HG03103 (cell line): Measurements from ENCODE around the gene USP15.

Experiments used
- ATAC-seq: cut with Tn5 transposase; IDR thresholded peaks from one replicate; pipeline ENCODE4 v1.9.1; 2021; ENCODE audit warnings: low read depth; ENCODE audit not compliant: unreplicated experiment

USP15 gene

GRCh38 chr12:62259993-62260732 is at the start of gene USP15:
Gene USP15 (plus strand): TSS chr12:62260404. CDS start chr12:62260415, 11 bp downstream.
- peak; percentile 67 for ATAC-seq

- ATAC-seq: peak; percentile 82
These were observed 49.8 kb upstream of the USP15 start for GRCh38 chr12:62210422-62210821.

GRCh38 chr12:62211510-62211909 is 48.7 kb upstream of the USP15 start:
- ATAC-seq: no peak

- ATAC-seq: no peak
These were observed 45.4 kb upstream of the USP15 start for GRCh38 chr12:62214846-62215245.

GRCh38 chr12:62215506-62215905 is 44.7 kb upstream of the USP15 start:
- no peak for ATAC-seq

GRCh38 chr12:62217466-62218194 is 42.6 kb upstream of the USP15 start:
- ATAC-seq: no peak

GRCh38 chr12:62221107-62221506 is 39.1 kb upstream of the USP15 start:
- no peak for ATAC-seq

- ATAC-seq: no peak
These were observed 35.6 kb upstream of the USP15 start for GRCh38 chr12:62224601-62225000.

- ATAC-seq: no peak
These were observed 33.1 kb upstream of the USP15 start for GRCh38 chr12:62227091-62227490.

- ATAC-seq: no peak
These were observed 29.6 kb upstream of the USP15 start for GRCh38 chr12:62230652-62231051.

- ATAC-seq: no peak
These were observed 28.0 kb upstream of the USP15 start for GRCh38 chr12:62232143-62232729.

- ATAC-seq: no peak
These were observed 26.4 kb upstream of the USP15 start for GRCh38 chr12:62233805-62234204.

- no peak for ATAC-seq
These were observed 20.6 kb upstream of the USP15 start for GRCh38 chr12:62239571-62239970.

GRCh38 chr12:62247281-62248045 is 12.7 kb upstream of the USP15 start:
- ATAC-seq: no peak

GRCh38 chr12:62248873-62249272 is 11.3 kb upstream of the USP15 start:
- ATAC-seq: no peak

GRCh38 chr12:62249419-62249818 is 10.8 kb upstream of the USP15 start:
- ATAC-seq: no peak

- ATAC-seq: peak; percentile 91
These were observed 9.3 kb upstream of the USP15 start for GRCh38 chr12:62250671-62251608.

GRCh38 chr12:62251609-62251958 is 8.6 kb upstream of the USP15 start:
- peak; percentile 29 for ATAC-seq

- ATAC-seq: no peak
These were observed 7.6 kb upstream of the USP15 start for GRCh38 chr12:62252576-62252975.

- ATAC-seq: no peak
These were observed 5.2 kb upstream of the USP15 start for GRCh38 chr12:62254967-62255366.
